Measurements from ENCODE around the gene TUBA3C.

TUBA3C gene

GRCh38 chr13:19150226-19150625, 31.4 kb downstream of the TUBA3C start:
- Histone ChIP-seq H3K36me3 (ENCODE audit: control insufficient read depth, low read depth, low read length) (no peaks in the 10 kb centered on the region), H3K9me3 (ENCODE audit: control insufficient read depth, low read depth, low read length) (peaks cover 86% of the 10 kb centered on the region), H3K27me3 (ENCODE audit: control insufficient read depth, insufficient read depth, low read length) (no peaks in the 10 kb centered on the region), H3K27ac (ENCODE audit: low read length) (no peak overlapping the region), H3K9ac (ENCODE audit: low read length) (no peak overlapping the region), H3K4me1 (ENCODE audit: control insufficient read depth, low read depth, low read length) (no peaks in the 10 kb centered on the region), H3K4me3 (ENCODE audit: low read length) (no peak overlapping the region)

DNA sequence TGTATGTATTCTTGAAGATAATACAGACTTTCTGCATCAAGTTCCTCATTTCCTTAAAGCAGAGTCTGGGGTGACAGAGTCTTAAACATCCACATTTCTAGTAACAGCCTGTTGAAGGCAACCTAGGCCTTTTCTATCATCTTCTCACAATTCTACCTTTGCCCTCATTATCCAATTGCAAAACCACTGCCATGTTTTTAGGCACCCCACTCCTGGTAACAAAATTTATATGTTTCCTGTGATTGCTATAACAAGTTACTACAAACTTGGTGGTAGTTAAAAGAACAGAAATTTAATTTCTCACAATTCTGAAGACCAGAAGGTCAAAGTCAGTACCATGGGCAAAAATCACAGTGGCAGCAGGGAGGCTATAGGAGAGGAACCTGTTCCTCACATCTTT, 33.1 kb downstream of the TUBA3C start:
- no peak overlapping the region for H3K4me3 ChIP-seq (ENCODE audit: low read length)
- H3K36me3 ChIP-seq (ENCODE audit: control insufficient read depth, low read depth, low read length): no peaks in the 10 kb centered on the region
- no peaks in the 10 kb centered on the region for H3K4me1 ChIP-seq (ENCODE audit: control insufficient read depth, low read depth, low read length)
- H3K27ac ChIP-seq (ENCODE audit: low read length): no peak overlapping the region
- H3K9me3 ChIP-seq (ENCODE audit: control insufficient read depth, low read depth, low read length): peaks cover 86% of the 10 kb centered on the region
- H3K9ac ChIP-seq (ENCODE audit: low read length): no peak overlapping the region
- H3K27me3 ChIP-seq (ENCODE audit: control insufficient read depth, insufficient read depth, low read length): no peaks in the 10 kb centered on the region

Data from iPS-18a (cell line).